ENCODE measurements around the gene NOL7. TPM values are rescaled to one million over a fixed set of nuclear protein-coding genes. Genes with fewer than 3 reads are reported as not detected.

NOL7 gene
- total and polyA plus RNA-seq, 2 donors (not counting 1 experiment from before 2014, with no cell fraction given), result 24.7 to 58.3 TPM

- Histone ChIP-seq H3K36me3 (replicated peaks in 1 of 2; ENCODE audit: control extremely low read depth in 1 of 2, control insufficient read depth in 1 of 2, extremely low read depth in 1 of 2, insufficient read depth in 2 of 2, low read length in 1 of 2) (peaks cover 12 to 37% of the 10 kb centered on the region in 2 experiments), H3K4me2 (replicated peaks; ENCODE audit: low read depth, low read length, poor library complexity, severe bottlenecking) (no peak overlapping the region), H4K20me1 (ENCODE audit: control insufficient read depth, insufficient read depth, low read length, poor library complexity, severe bottlenecking) (no peaks in the 10 kb centered on the region), H3K9ac (ENCODE audit: low read length) (no peak overlapping the region), H3K9me3 (ENCODE audit: control extremely low read depth in 1 of 3, control insufficient read depth in 2 of 3, insufficient read depth in 1 of 3, low read length in 2 of 3) (no peaks in the 10 kb centered on the region), H3K4me1 (ENCODE audit: control insufficient read depth in 2 of 2, insufficient read depth in 2 of 2, low read length in 2 of 2) (no peaks in the 10 kb centered on the region), H3K27ac (ENCODE audit: low read length in 2 of 2) (no peak overlapping the region), H3K27me3 (replicated peaks in 1 of 4; ENCODE audit: control extremely low read depth in 1 of 4, control insufficient read depth in 3 of 4, insufficient read depth in 4 of 4, low read length in 3 of 4) (no peaks in the 10 kb centered on the region), H2AFZ (ENCODE audit: insufficient read depth, low read depth, low read length, poor library complexity, severe bottlenecking) (no peak overlapping the region), H3K4me3 (ENCODE audit: control extremely low read depth in 1 of 5, extremely low read depth in 1 of 5, insufficient read depth in 1 of 5, low read depth in 2 of 5, low read length in 4 of 5) (no peak overlapping the region), H3K79me2 (ENCODE audit: control insufficient read depth, insufficient read depth, low read length) (peaks cover 21% of the 10 kb centered on the region)
- TF ChIP-seq EZH2 (IDR thresholded peaks at IDR 0.05; ENCODE audit: borderline replicate concordance, insufficient read depth, low read depth, low read length, poor library complexity, severe bottlenecking), result no peak
- TF ChIP-seq, protein P1, sequence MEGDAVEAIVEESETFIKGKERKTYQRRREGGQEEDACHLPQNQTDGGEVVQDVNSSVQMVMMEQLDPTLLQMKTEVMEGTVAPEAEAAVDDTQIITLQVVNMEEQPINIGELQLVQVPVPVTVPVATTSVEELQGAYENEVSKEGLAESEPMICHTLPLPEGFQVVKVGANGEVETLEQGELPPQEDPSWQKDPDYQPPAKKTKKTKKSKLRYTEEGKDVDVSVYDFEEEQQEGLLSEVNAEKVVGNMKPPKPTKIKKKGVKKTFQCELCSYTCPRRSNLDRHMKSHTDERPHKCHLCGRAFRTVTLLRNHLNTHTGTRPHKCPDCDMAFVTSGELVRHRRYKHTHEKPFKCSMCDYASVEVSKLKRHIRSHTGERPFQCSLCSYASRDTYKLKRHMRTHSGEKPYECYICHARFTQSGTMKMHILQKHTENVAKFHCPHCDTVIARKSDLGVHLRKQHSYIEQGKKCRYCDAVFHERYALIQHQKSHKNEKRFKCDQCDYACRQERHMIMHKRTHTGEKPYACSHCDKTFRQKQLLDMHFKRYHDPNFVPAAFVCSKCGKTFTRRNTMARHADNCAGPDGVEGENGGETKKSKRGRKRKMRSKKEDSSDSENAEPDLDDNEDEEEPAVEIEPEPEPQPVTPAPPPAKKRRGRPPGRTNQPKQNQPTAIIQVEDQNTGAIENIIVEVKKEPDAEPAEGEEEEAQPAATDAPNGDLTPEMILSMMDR (IDR thresholded peaks at IDR 0.05), result no peak
- Mint-ChIP-seq H3K4me3 (no peak overlapping the region), H3K27ac (no peak overlapping the region), H3K9me3 (ENCODE audit: insufficient read depth) (no peaks in the 10 kb centered on the region), H3K27me3 (no peaks in the 10 kb centered on the region), H3K4me1 (no peaks in the 10 kb centered on the region)
- 98% methylated on average over 5 of the region's 9 CpGs for WGBS (ENCODE audit: insufficient coverage)
- no peak for ATAC-seq (ENCODE audit: low read depth)
- intact Hi-C loops (cut with micrococcal nuclease), result no loop called here
- CTCF ChIA-PET, result no interaction called here
- DNase-seq, result no peak
- POLR2A ChIA-PET, result no interaction called here
Observed at GRCh38 chr6:13589801-13590200, 25.3 kb upstream of the NOL7 start.

DNA sequence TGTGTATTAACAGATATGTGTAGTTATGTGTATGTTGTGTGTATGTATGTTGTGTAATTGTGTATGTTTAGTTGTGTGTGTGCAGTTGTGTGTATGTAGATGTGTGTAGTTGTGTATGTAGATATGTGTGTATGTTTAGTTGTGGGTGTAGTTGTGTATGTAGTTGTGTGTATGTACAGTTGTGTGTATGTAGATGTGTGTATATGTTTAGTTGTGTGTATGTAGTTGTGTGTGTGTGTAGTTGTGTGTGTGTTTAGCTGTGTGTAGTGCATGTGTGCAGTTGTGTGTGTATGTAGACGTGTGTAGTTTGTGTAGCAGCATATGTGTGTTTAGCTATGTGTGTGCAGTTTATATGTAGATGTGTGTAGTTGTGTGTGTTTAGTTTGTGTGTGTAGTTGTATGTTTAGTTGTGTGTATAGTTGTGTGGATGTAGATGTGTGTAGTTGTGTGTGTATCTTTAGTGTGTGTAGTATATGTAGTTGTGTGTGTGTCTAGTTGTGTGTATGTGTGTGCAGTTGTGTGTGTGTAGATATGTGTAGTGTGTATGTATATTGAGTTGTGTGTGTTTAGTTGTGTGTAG is 24.5 kb upstream of the NOL7 start:
- Mint-ChIP-seq H3K4me3 (no peak overlapping the region), H3K27me3 (no peaks in the 10 kb centered on the region), H3K27ac (no peak overlapping the region), H3K9me3 (ENCODE audit: insufficient read depth) (no peaks in the 10 kb centered on the region), H3K4me1 (no peaks in the 10 kb centered on the region)
- intact Hi-C loops (cut with micrococcal nuclease), result no loop called here
- ATAC-seq (ENCODE audit: low read depth) (no peak), DNase-seq (no peak)
- no peaks in the 10 kb centered on the region for H4K20me1 ChIP-seq (ENCODE audit: control insufficient read depth, insufficient read depth, low read length, poor library complexity, severe bottlenecking)
- H2AFZ ChIP-seq (ENCODE audit: insufficient read depth, low read depth, low read length, poor library complexity, severe bottlenecking), result no peak overlapping the region
- no peaks in the 10 kb centered on the region for H3K4me1 ChIP-seq (ENCODE audit: control insufficient read depth in 2 of 2, insufficient read depth in 2 of 2, low read length in 2 of 2)
- no peak for TF ChIP-seq EZH2 (IDR thresholded peaks at IDR 0.05; ENCODE audit: borderline replicate concordance, insufficient read depth, low read depth, low read length, poor library complexity, severe bottlenecking)
- TF ChIP-seq, protein P1 (IDR thresholded peaks at IDR 0.05), result no peak
- ChIA-PET CTCF (interaction anchor here (1.3 to 1.9 kb wide), 2 partner anchors 15 to 16 kb away, joined by 3 to 9 read pairs; partner anchors contain the start of gene SIRT5), POLR2A (no interaction called here)
- H3K4me2 ChIP-seq (replicated peaks; ENCODE audit: low read depth, low read length, poor library complexity, severe bottlenecking), result no peak overlapping the region
- H3K4me3 ChIP-seq (ENCODE audit: control extremely low read depth in 1 of 5, extremely low read depth in 1 of 5, insufficient read depth in 1 of 5, low read depth in 2 of 5, low read length in 4 of 5), result no peak overlapping the region
- H3K27me3 ChIP-seq (replicated peaks in 1 of 4; ENCODE audit: control extremely low read depth in 1 of 4, control insufficient read depth in 3 of 4, insufficient read depth in 4 of 4, low read length in 3 of 4), result no peaks in the 10 kb centered on the region
- H3K9me3 ChIP-seq (ENCODE audit: control extremely low read depth in 1 of 3, control insufficient read depth in 2 of 3, insufficient read depth in 1 of 3, low read length in 2 of 3), result no peaks in the 10 kb centered on the region
- H3K36me3 ChIP-seq (replicated peaks in 1 of 2; ENCODE audit: control extremely low read depth in 1 of 2, control insufficient read depth in 1 of 2, extremely low read depth in 1 of 2, insufficient read depth in 2 of 2, low read length in 1 of 2), result peaks cover 12 to 39% of the 10 kb centered on the region in 2 experiments
- peaks cover 21% of the 10 kb centered on the region for H3K79me2 ChIP-seq (ENCODE audit: control insufficient read depth, insufficient read depth, low read length)
- WGBS (ENCODE audit: insufficient coverage), result 100% methylated on average over 1 of the region's 1 CpG
- H3K9ac ChIP-seq (ENCODE audit: low read length), result no peak overlapping the region
- no peak overlapping the region for H3K27ac ChIP-seq (ENCODE audit: low read length in 2 of 2)

All from B cell (primary cell).